Thyroid gland (tissue), 4 donors: Measurements from ENCODE around the gene RBP3.

Source experiments
- CTCF ChIP-seq, 6 experiments: fragments of 200-600 bp in 3 of 6; fragments of 450-650 bp in 3 of 6; sonication (generic) in 3 of 6; IDR thresholded peaks; one replicate each; pipeline ENCODE4 v1.5.1; 2016 to 2019; ENCODE audit warnings: antibody characterized with exemption in 6 of 6, mild to moderate bottlenecking in 2 of 6, inconsistent platforms in 1 of 6, moderate library complexity in 1 of 6
- POLR2A ChIP-seq, 2 donors: fragments of 450-650 bp; IDR thresholded peaks; one replicate each; pipeline ENCODE4 v1.6.1; 2017; ENCODE audit warnings: antibody characterized with exemption in 2 of 2, mild to moderate bottlenecking in 2 of 2, moderate library complexity in 1 of 2

GRCh38 chr10:47330804-47331203, 17.4 kb upstream of the RBP3 start:
- no peak for TF ChIP-seq POLR2A (IDR thresholded peaks at IDR 0.05)
- TF ChIP-seq CTCF (IDR thresholded peaks at IDR 0.05): no peak
